CD4-positive, alpha-beta T cell (primary cell): ENCODE data around the gene SLC30A5. TPM values are rescaled to one million over a fixed set of nuclear protein-coding genes. Genes with fewer than 3 reads are reported as not detected.

Experiments
- ATAC-seq: fragments of 200-7000 bp; cut with Tn5 transposase; one replicate; pipeline ENCODE4 v1.10.0; 2022; ENCODE audit warnings: mild to moderate bottlenecking; ENCODE audit not compliant: poor library complexity
- CTCF ChIA-PET: fragments of 350-600 bp; sonication (Branson Sonifier 250); formaldehyde crosslinking; loops from one replicate; lab custom pipeline; 2021; ENCODE audit warnings: antibody characterized with exemption, inconsistent platforms; lab: Charles Lee
- POLR2A ChIA-PET: fragments of 350-600 bp; sonication (Branson Sonifier 250); formaldehyde crosslinking; loops from one replicate; lab custom pipeline; 2021; ENCODE audit warnings: antibody characterized with exemption, inconsistent platforms; lab: Charles Lee
- DNase-seq, 14 experiments: peaks; one replicate each; pipeline ENCODE4 v3.0.0-alpha.2; 2013 to 2020; ENCODE audit warnings: mixed read lengths in 2 of 14
- H3K27ac ChIP-seq, 2 donors: one replicate each; pipeline versions ENCODE4 v1.5.1 to v1.7.0; 2013; ENCODE audit warnings: low read length in 2 of 2, low read depth in 1 of 2, mild to moderate bottlenecking in 1 of 2
- H3K27me3 ChIP-seq, 2 experiments: 1 replicate in 1 of 2; 2 replicates in 1 of 2; pipeline versions ENCODE4 v1.6.1 to v1.7.0; 2013; ENCODE audit warnings: low read length in 2 of 2, control low read depth in 1 of 2, mild to moderate bottlenecking in 1 of 2, moderate library complexity in 1 of 2; ENCODE audit not compliant: insufficient read depth in 2 of 2, control insufficient read depth in 1 of 2
- H3K36me3 ChIP-seq: one replicate; pipeline ENCODE4 v1.6.1; 2013; ENCODE audit warnings: low read length, control low read depth; ENCODE audit not compliant: insufficient read depth
- H3K4me1 ChIP-seq: one replicate; pipeline ENCODE4 v1.6.1; 2013; ENCODE audit warnings: low read length, control low read depth; ENCODE audit not compliant: insufficient read depth
- H3K4me3 ChIP-seq: one replicate; pipeline ENCODE4 v1.5.1; 2013; ENCODE audit warnings: mild to moderate bottlenecking, low read length, moderate library complexity
- H3K9me3 ChIP-seq, 2 experiments: 1 replicate in 1 of 2; 2 replicates in 1 of 2; pipeline versions ENCODE4 v1.6.1 to v1.7.0; 2013; ENCODE audit warnings: low read length in 2 of 2, mild to moderate bottlenecking in 2 of 2, control low read depth in 1 of 2, moderate library complexity in 1 of 2; ENCODE audit not compliant: control insufficient read depth in 1 of 2, insufficient read depth in 1 of 2
- H3K27ac Mint-ChIP-seq: one replicate; pipeline ENCODE4 v1.8.0; 2020; ENCODE audit warnings: mixed read lengths
- H3K27me3 Mint-ChIP-seq: one replicate; pipeline ENCODE4 v1.8.0; 2021; ENCODE audit warnings: mixed read lengths
- H3K36me3 Mint-ChIP-seq: one replicate; pipeline ENCODE4 v1.8.0; 2021; ENCODE audit warnings: low read depth, mixed read lengths
- H3K4me1 Mint-ChIP-seq: one replicate; pipeline ENCODE4 v1.8.0; 2021; ENCODE audit warnings: low read depth, mixed read lengths
- H3K4me3 Mint-ChIP-seq: one replicate; pipeline ENCODE4 v1.8.0; 2020; ENCODE audit warnings: mild to moderate bottlenecking, mixed read lengths
- H3K9me3 Mint-ChIP-seq: one replicate; pipeline ENCODE4 v1.8.0; 2020; ENCODE audit warnings: mixed read lengths
- CTCF ChIP-seq: fragments of 200-600 bp; IDR thresholded peaks from one replicate; pipeline ENCODE4 v1.8.0; 2022; ENCODE audit warnings: antibody characterized with exemption, mild to moderate bottlenecking
- intact Hi-C, 2 experiments: fragments of 100-400 bp; cut with DNase I in 1 of 2; cut with micrococcal nuclease in 1 of 2; formaldehyde crosslinking; loops; one replicate each; pipeline versions ENCODE4 v1.15.1 to v1.9.0; 2023 to 2025; cut with DNase I, micrococcal nuclease
- total RNA-seq, 174 experiments: library from RNA in 2 of 174; stranded (reverse) in 2 of 174; gene quantifications; one replicate each; pipeline ENCODE4 v1.2.3 and lab custom pipeline; 2021 to 2026

Gene SLC30A5
- total RNA-seq, 2 experiments from 2014 or later, result 16.9 to 17.2 TPM

- Mint-ChIP-seq H3K4me1 (no peaks in the 10 kb centered on the region), H3K27me3 (no peaks in the 10 kb centered on the region), H3K9me3 (no peaks in the 10 kb centered on the region), H3K36me3 (no peaks in the 10 kb centered on the region), H3K27ac (no peak overlapping the region), H3K4me3 (no peak overlapping the region)
- CTCF ChIA-PET, result interaction anchor here (0.9 kb wide), 1 partner anchor 114 kb away, joined by 3 read pairs; no protein-coding TSS in a partner anchor
- TF ChIP-seq CTCF, result no peak
- intact Hi-C loops, result no loop called here
- Histone ChIP-seq H3K4me1 (no peaks in the 10 kb centered on the region), H3K9me3 (no peaks in the 10 kb centered on the region), H3K4me3 (no peak overlapping the region), H3K27me3 (no peaks in the 10 kb centered on the region), H3K27ac (no peak overlapping the region), H3K36me3 (no peaks in the 10 kb centered on the region)
- no peak for DNase-seq
- POLR2A ChIA-PET, result no interaction called here
- ATAC-seq, result no peak
Observed at GRCh38 chr5:69156456-69156855, 62.6 kb downstream of the SLC30A5 start.

- Mint-ChIP-seq H3K36me3 (no peaks in the 10 kb centered on the region), H3K4me3 (no peak overlapping the region), H3K4me1 (no peaks in the 10 kb centered on the region), H3K27ac (no peak overlapping the region), H3K27me3 (no peaks in the 10 kb centered on the region), H3K9me3 (no peaks in the 10 kb centered on the region)
- Histone ChIP-seq H3K27me3 (no peaks in the 10 kb centered on the region), H3K9me3 (no peaks in the 10 kb centered on the region), H3K27ac (no peak overlapping the region), H3K4me3 (no peak overlapping the region), H3K4me1 (no peaks in the 10 kb centered on the region), H3K36me3 (no peaks in the 10 kb centered on the region)
- ATAC-seq, result no peak
- ChIA-PET CTCF (no interaction called here), POLR2A (interaction anchor here (0.5 kb wide), 1 partner anchor 80 kb away, joined by 3 read pairs; no protein-coding TSS in a partner anchor)
- TF ChIP-seq CTCF, result no peak
- intact Hi-C loops, result no loop called here
- DNase-seq, result no peak
Observed at GRCh38 chr5:69158039-69158438, 64.2 kb downstream of the SLC30A5 start.

GRCh38 chr5:69160651-69161050 is 66.8 kb downstream of the SLC30A5 start:
- Mint-ChIP-seq H3K36me3 (no peaks in the 10 kb centered on the region), H3K27me3 (no peaks in the 10 kb centered on the region), H3K27ac (no peak overlapping the region), H3K4me1 (no peaks in the 10 kb centered on the region), H3K9me3 (no peaks in the 10 kb centered on the region), H3K4me3 (no peak overlapping the region)
- H3K27me3 ChIP-seq, result no peaks in the 10 kb centered on the region
- TF ChIP-seq CTCF, result no peak
- no peaks in the 10 kb centered on the region for H3K36me3 ChIP-seq
- no peak overlapping the region for H3K4me3 ChIP-seq
- H3K27ac ChIP-seq, result no peak overlapping the region
- CTCF ChIA-PET, result no interaction called here
- intact Hi-C loops, result loop anchor here in 1 of 2 experiments (10.0 kb wide), 1 partner anchor 54 kb away; a partner anchor contains a TSS
- DNase-seq, result no peak
- no peaks in the 10 kb centered on the region for H3K4me1 ChIP-seq
- H3K9me3 ChIP-seq, result no peaks in the 10 kb centered on the region
- no peak for ATAC-seq
- POLR2A ChIA-PET, result no interaction called here
